Measurements from ENCODE around the gene KRTAP22-1. TPM values are rescaled to one million over a fixed set of nuclear protein-coding genes. Genes with fewer than 3 reads are reported as not detected.

KRTAP22-1 gene
- total and polyA plus RNA-seq, 2 of the 4 experiments (the other 2 are of a cell fraction) = not detected

GRCh38 chr21:30563630-30564029, 37.3 kb upstream of the KRTAP22-1 start:
- Histone ChIP-seq H3K14ac (replicated peaks; ENCODE audit: low read depth, low read length) (no peak overlapping the region), H3K18ac (ENCODE audit: low read depth, low read length) (no peak overlapping the region), H2AK5ac (ENCODE audit: low read depth, low read length) (no peak overlapping the region), H4K91ac (ENCODE audit: insufficient read depth, low read depth, low read length) (no peak overlapping the region), H2BK120ac (ENCODE audit: low read depth, low read length) (no peak overlapping the region), H2BK20ac (ENCODE audit: low read depth, low read length) (no peak overlapping the region), H3K4me1 (ENCODE audit: control insufficient read depth, insufficient read depth, low read length) (no peaks in the 10 kb centered on the region), H3K27ac (ENCODE audit: insufficient read depth, low read length) (no peak overlapping the region), H3K9me3 (ENCODE audit: control insufficient read depth, insufficient read depth, low read length) (peaks cover 4% of the 10 kb centered on the region; the same call in 1 of the 2 replicates), H2BK15ac (ENCODE audit: low read depth, low read length) (no peak overlapping the region), H2AK9ac (replicated peaks; ENCODE audit: low read depth, low read length, poor library complexity) (no peak overlapping the region), H4K20me1 (ENCODE audit: insufficient read depth, low read length) (no peaks in the 10 kb centered on the region), H3K4ac (ENCODE audit: low read depth, low read length) (no peak overlapping the region), H2BK5ac (ENCODE audit: low read depth, low read length, poor library complexity, severe bottlenecking) (no peak overlapping the region), H4K5ac (ENCODE audit: low read depth, low read length) (no peak overlapping the region), H3K9me1 (ENCODE audit: insufficient read depth, low read length) (no peaks in the 10 kb centered on the region), H3K4me2 (ENCODE audit: low read depth, low read length) (no peak overlapping the region), H4K8ac (ENCODE audit: low read depth in 2 of 2, low read length in 2 of 2) (no peak overlapping the region), H3K27me3 (ENCODE audit: control insufficient read depth, insufficient read depth, low read length) (no peaks in the 10 kb centered on the region), H3K9ac (ENCODE audit: low read depth, low read length) (no peak overlapping the region), H3K23ac (ENCODE audit: low read depth, low read length) (no peak overlapping the region), H3K56ac (ENCODE audit: extremely low read depth, insufficient read depth, low read length) (no peak overlapping the region), H3K36me3 (ENCODE audit: control insufficient read depth, insufficient read depth, low read length) (no peaks in the 10 kb centered on the region), H3K79me1 (ENCODE audit: low read depth in 1 of 2, low read length in 2 of 2) (no peaks in the 10 kb centered on the region), H2AFZ (replicated peaks; ENCODE audit: low read length, poor library complexity) (no peak overlapping the region), H3K4me3 (ENCODE audit: insufficient read depth, low read depth, low read length) (no peak overlapping the region)
- in situ Hi-C loops (cut with MboI; ENCODE audit: low sequenced_read_pairs) = no loop called here
- ChIA-PET POLR2A (ENCODE audit: unreplicated experiment) (no interaction called here), CTCF (no interaction called here)
- ATAC-seq (ENCODE audit: low read depth) (no peak), DNase-seq (no peak)
- TF ChIP-seq POLR2A (IDR thresholded peaks at IDR 0.05; ENCODE audit: low read depth, low read length) = no peak
- TF ChIP-seq ELK1 (IDR thresholded peaks at IDR 0.05; ENCODE audit: borderline replicate concordance, low read depth, low read length) = no peak
- no peak for TF ChIP-seq MAFK (IDR thresholded peaks at IDR 0.05; ENCODE audit: low read depth, low read length)
- TF ChIP-seq MAZ (IDR thresholded peaks at IDR 0.05; ENCODE audit: borderline replicate concordance, low read depth, low read length) = no peak
- TF ChIP-seq SMC3 (IDR thresholded peaks at IDR 0.05; ENCODE audit: low read depth, low read length) = no peak
- TF ChIP-seq CTCF (conservative IDR thresholded peaks at IDR 0.05; ENCODE audit: low read depth, low read length) = no peak
- no peak for TF ChIP-seq RFX5 (IDR thresholded peaks at IDR 0.05; ENCODE audit: low read depth, low read length)
- no peak for TF ChIP-seq NFE2L2 (IDR thresholded peaks at IDR 0.05; ENCODE audit: low read depth, low read length)
- no peak for TF ChIP-seq CEBPB (IDR thresholded peaks at IDR 0.05; ENCODE audit: low read depth, low read length)
- TF ChIP-seq RCOR1 (IDR thresholded peaks at IDR 0.05; ENCODE audit: insufficient replicate concordance, low read length) = no peak
- TF ChIP-seq MXI1 (IDR thresholded peaks at IDR 0.05; ENCODE audit: borderline replicate concordance, low read depth, low read length) = no peak
- no peak for TF ChIP-seq FOS (IDR thresholded peaks at IDR 0.05; ENCODE audit: low read depth, low read length)
- no peak for TF ChIP-seq BHLHE40 (IDR thresholded peaks at IDR 0.05; ENCODE audit: low read depth, low read length)
- WGBS, 2 experiments (ENCODE audit: extremely low coverage in 2 of 2, insufficient read length in 1 of 2) = no CpG with 5 or more reads among the region's 2 CpGs
- dilution Hi-C loops (cut with HindIII; ENCODE audit: low sequenced_read_pairs, unreplicated experiment) = no loop called here
- intact Hi-C loops (cut with micrococcal nuclease) = no loop called here
- no TSS peak for BruUV-seq (replicated peaks)

All from IMR-90 (cell line).